HG02885 (cell line): ENCODE measurements around the gene OR5H14.
"Not testable (repeated sequence)": the region's sequence is repeated elsewhere in the genome, so short reads cannot be mapped to it uniquely, and the experiment has no call there.

Source experiments
- ATAC-seq: cut with Tn5 transposase; IDR thresholded peaks from one replicate; pipeline ENCODE4 v1.9.1; 2021; ENCODE audit warnings: mild to moderate bottlenecking; ENCODE audit not compliant: unreplicated experiment, poor library complexity

The OR5H14 gene

DNA sequence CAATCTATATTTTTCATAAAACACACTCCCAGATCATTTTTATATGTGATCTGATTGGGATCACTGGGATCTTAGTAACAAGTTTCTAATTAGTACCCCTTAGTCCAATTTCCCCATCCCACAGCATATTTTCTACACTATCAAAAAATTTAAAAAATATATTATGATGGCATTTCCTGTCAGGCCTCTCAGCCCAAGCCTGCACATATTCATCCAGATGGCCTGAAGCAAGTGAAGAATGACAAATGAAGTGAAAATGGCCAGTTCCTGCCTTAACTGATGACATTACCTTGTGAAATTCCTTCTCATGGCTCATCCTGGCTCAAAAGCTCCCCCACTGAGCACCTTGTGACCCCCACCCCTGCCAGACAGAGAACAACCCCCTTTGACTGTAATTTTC, 43.6 kb downstream of the OR5H14 start:
- ATAC-seq = not testable (repeated sequence)

GRCh38 chr3:98196293-98196692, 49.0 kb downstream of the OR5H14 start:
- not testable (repeated sequence) for ATAC-seq

DNA sequence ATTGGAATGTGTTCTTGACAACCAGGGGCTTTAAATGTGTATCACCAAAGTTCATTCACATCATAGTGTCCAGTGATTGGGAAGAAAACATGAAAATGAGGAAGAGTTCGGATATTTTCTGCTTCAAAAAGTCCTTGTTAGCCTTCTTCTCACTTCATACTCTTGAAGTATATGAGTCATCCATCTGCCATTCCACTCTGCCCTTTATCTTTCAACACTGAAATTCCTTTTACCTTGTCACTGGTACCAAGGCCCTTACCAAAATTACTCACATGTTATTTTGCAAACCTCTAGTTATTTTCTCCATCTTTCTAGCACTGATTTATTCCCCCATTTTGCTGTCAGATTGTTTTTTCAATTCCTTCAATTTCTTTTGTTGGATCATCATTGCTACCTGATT, 51.7 kb downstream of the OR5H14 start:
- ATAC-seq = no peak
